Endothelial cell of umbilical vein (primary cell): ENCODE data around the gene USP30. TPM values are rescaled to one million over a fixed set of nuclear protein-coding genes. Genes with fewer than 3 reads are reported as not detected.

Source experiments
- BruUV-seq: library from RNA; stranded (reverse); fragments of 400-500 nt; replicated peaks from 2 replicates; lab custom pipeline; 2021; lab: Mats Ljungman, UMichigan
- CTCF ChIA-PET: fragments of 300-600, 350-600 bp; sonication (Branson Sonifier 250); formaldehyde crosslinking; loops from one replicate; lab custom pipeline; 2021; ENCODE audit warnings: antibody characterized with exemption, inconsistent platforms; lab: Charles Lee
- POLR2A ChIA-PET: fragments of 300-600, 350-600 bp; sonication (Branson Sonifier 250); formaldehyde crosslinking; loops from one replicate; lab custom pipeline; 2021; ENCODE audit warnings: antibody characterized with exemption, inconsistent platforms; lab: Charles Lee
- DNase-seq: peaks from one replicate; pipeline ENCODE4 v3.0.0-alpha.2; 2011; ENCODE audit warnings: low read depth, low spot score
- FAIRE-seq: peaks from 2 replicates; lab custom pipeline; 2011; peaks lifted over from hg19 to GRCh38; lab: Jason Lieb, UNC
- H2AFZ ChIP-seq: 2 replicates; pipeline ENCODE4 v1.6.0; 2012; ENCODE audit warnings: low read depth, low read length, control low read depth, inconsistent platforms
- H3K27ac ChIP-seq: 2 replicates; pipeline ENCODE4 v1.5.1; 2011; ENCODE audit warnings: low read depth, mild to moderate bottlenecking, control low read depth, low read length, moderate library complexity; ENCODE audit not compliant: insufficient read depth
- H3K27me3 ChIP-seq, 2 experiments: 2 replicates each; pipeline versions ENCODE4 v1.6.0 to v1.6.1; 2011; ENCODE audit warnings: low read length in 2 of 2, mixed read lengths in 1 of 2; ENCODE audit not compliant: control insufficient read depth in 2 of 2, insufficient read depth in 2 of 2
- H3K36me3 ChIP-seq, 2 experiments: 2 replicates in 1 of 2; 3 replicates in 1 of 2; pipeline ENCODE4 v1.5.1; 2011; ENCODE audit warnings: low read length in 2 of 2, mild to moderate bottlenecking in 1 of 2, moderate library complexity in 1 of 2; ENCODE audit not compliant: control insufficient read depth in 2 of 2, insufficient read depth in 2 of 2; ENCODE audit errors: extremely low read depth in 1 of 2
- H3K4me1 ChIP-seq: 3 replicates; pipeline ENCODE4 v1.5.1; 2011; ENCODE audit warnings: mild to moderate bottlenecking, low read length; ENCODE audit not compliant: control insufficient read depth, insufficient read depth; ENCODE audit errors: extremely low read depth
- H3K4me2 ChIP-seq: 2 replicates; pipeline ENCODE4 v1.6.1; 2011; ENCODE audit warnings: low read length, control low read depth, mixed read lengths; ENCODE audit not compliant: insufficient read depth
- H3K4me3 ChIP-seq, 3 experiments: fragments of 200-600 bp in 1 of 3; sonication (generic), shearing (Covaris generic) in 1 of 3; replicated peaks in 1 of 3; 2 replicates each; pipeline ENCODE4 v1.5.1; 2011 to 2016; ENCODE audit warnings: control low read depth in 3 of 3, low read length in 3 of 3, mild to moderate bottlenecking in 2 of 3, inconsistent platforms in 1 of 3, low read depth in 1 of 3, moderate library complexity in 1 of 3; ENCODE audit not compliant: insufficient read depth in 1 of 3
- H3K79me2 ChIP-seq: 2 replicates; pipeline ENCODE4 v1.6.0; 2012; ENCODE audit warnings: low read length, inconsistent platforms; ENCODE audit not compliant: control insufficient read depth, insufficient read depth
- H3K9ac ChIP-seq: replicated peaks from 2 replicates; pipeline ENCODE3; 2011; ENCODE audit warnings: low read length, control low read depth; ENCODE audit not compliant: insufficient read depth; ENCODE audit errors: extremely low read depth
- H3K9me1 ChIP-seq: replicated peaks from 3 replicates; pipeline ENCODE4 v1.6.0; 2011; ENCODE audit warnings: mild to moderate bottlenecking, low read length; ENCODE audit not compliant: control insufficient read depth, insufficient read depth; ENCODE audit errors: extremely low read depth
- H3K9me3 ChIP-seq: replicated peaks from 2 replicates; pipeline ENCODE4 v1.5.1; 2012; ENCODE audit warnings: low read length, inconsistent platforms; ENCODE audit not compliant: control insufficient read depth, insufficient read depth
- H4K20me1 ChIP-seq: replicated peaks from 2 replicates; pipeline ENCODE3; 2011; ENCODE audit warnings: mild to moderate bottlenecking, low read length; ENCODE audit not compliant: control insufficient read depth, insufficient read depth; ENCODE audit errors: extremely low read depth
- FOS ChIP-seq: IDR thresholded peaks from 2 replicates; pipeline ENCODE4 v1.6.1; 2011; ENCODE audit warnings: mild to moderate bottlenecking, low read length, moderate library complexity, borderline replicate concordance; ENCODE audit not compliant: insufficient read depth
- GATA2 ChIP-seq: IDR thresholded peaks from 2 replicates; pipeline ENCODE4 v1.7.0; 2011; ENCODE audit warnings: low read depth, mild to moderate bottlenecking, moderate library complexity, mixed read lengths, low read length; ENCODE audit not compliant: insufficient read length, insufficient read depth
- JUN ChIP-seq: IDR thresholded peaks from 2 replicates; pipeline ENCODE4 v1.6.1; 2011; ENCODE audit warnings: borderline replicate concordance, low read depth; ENCODE audit not compliant: insufficient read length, insufficient read depth
- MAX ChIP-seq: IDR thresholded peaks from 2 replicates; pipeline ENCODE4 v1.6.1; 2011; ENCODE audit not compliant: insufficient read depth, insufficient read length
- POLR2A ChIP-seq: IDR thresholded peaks from 2 replicates; pipeline ENCODE4 v1.6.1; 2012; ENCODE audit warnings: low read depth, mild to moderate bottlenecking, control low read depth, low read length
- POLR2AphosphoS5 ChIP-seq: IDR thresholded peaks from 2 replicates; pipeline ENCODE4 v1.6.1; 2012; ENCODE audit warnings: low read depth, mild to moderate bottlenecking, control low read depth, low read length, moderate library complexity; ENCODE audit not compliant: insufficient read depth
- dilution Hi-C: fragments of 300-500 bp; cut with MboI; formaldehyde crosslinking; loops from one replicate; pipeline ENCODE4 v1.15.0; 2019; ENCODE audit warnings: low sequenced_read_pairs; ENCODE audit not compliant: extremely low pct_ligation_motif_present
- intact Hi-C: fragments of 100-400 bp; cut with micrococcal nuclease; formaldehyde crosslinking; loops from one replicate; pipeline ENCODE4 v1.10.0; 2022
- polyA plus RNA-seq, 4 experiments: library from polyadenylated mRNA; depleted of rRNA in 3 of 4; stranded (reverse) in 3 of 4; unstranded in 1 of 4; fragments of >200 nt; gene quantifications; 2 replicates each; pipeline versions ENCODE4 v1.2.1 to v1.2.3, GENCODE V29; 2011 to 2012; ENCODE audit warnings: missing spikeins in 1 of 4
- total RNA-seq: library from RNA; stranded (reverse); gene quantifications from 2 replicates; pipeline ENCODE4 v1.2.3, GENCODE V29; 2021
- TF ChIP-seq, protein P1 (sequence below), 2 donors: IDR thresholded peaks; 1 replicate in 1 of 2; 2 replicates in 1 of 2; pipeline ENCODE4 v1.5.1; 2011; ENCODE audit warnings: low read length in 2 of 2, mild to moderate bottlenecking in 2 of 2, moderate library complexity in 2 of 2, control low read depth in 1 of 2, inconsistent platforms in 1 of 2, low read depth in 1 of 2; ENCODE audit not compliant: insufficient read depth in 1 of 2; ENCODE audit errors: extremely low read depth in 1 of 2

USP30 gene
- total and polyA plus RNA-seq, 2 donors (not counting 3 experiments of a cell fraction or from before 2014, with no cell fraction given) = 14.2 to 24.3 TPM

DNA sequence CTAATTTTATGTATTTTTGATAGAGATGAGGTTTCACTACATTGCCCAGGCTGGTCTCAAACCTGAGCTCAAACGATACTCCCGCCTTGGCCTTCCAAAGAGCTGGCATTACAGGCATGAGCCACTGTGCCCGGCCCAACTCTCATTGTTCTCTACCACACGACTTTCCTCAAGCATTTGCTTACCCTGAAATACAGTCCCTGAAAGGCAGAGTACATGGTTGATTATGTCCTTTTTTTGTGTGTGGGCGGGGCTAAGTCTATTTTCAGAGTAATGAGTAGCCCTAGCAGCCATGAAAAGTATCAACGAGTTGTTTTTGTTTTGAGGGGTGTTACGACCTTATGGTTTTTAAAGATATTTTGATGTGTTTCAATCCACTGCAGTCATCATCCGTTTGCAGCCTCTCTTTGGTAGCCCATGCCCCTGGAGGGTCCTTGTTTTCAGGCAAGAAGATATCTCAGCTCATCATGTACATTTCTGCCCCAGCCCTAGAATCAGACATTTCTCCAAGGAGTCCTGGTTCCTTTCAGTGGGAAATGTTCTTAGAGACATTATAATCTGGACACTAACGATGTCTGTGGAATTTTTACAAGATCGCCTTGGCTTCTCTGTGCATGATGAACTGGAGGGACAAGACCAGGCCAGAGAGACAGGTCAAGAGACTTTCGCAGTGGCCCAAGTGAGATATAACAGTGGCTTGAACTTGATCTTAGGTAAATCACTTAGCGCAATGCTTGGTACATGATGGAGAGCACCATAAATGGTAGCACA lies 72.7 kb downstream of the USP30 start:
- FAIRE-seq = no peak
- Histone ChIP-seq H2AFZ (no peak overlapping the region), H3K79me2 (no peaks in the 10 kb centered on the region), H3K9ac (no peak overlapping the region), H3K9me1 (no peaks in the 10 kb centered on the region), H3K9me3 (no peaks in the 10 kb centered on the region), H3K36me3 (no peaks in the 10 kb centered on the region), H3K4me3 (no peak overlapping the region), H3K4me2 (no peak overlapping the region), H3K27ac (no peak overlapping the region), H4K20me1 (no peaks in the 10 kb centered on the region), H3K27me3 (no peaks in the 10 kb centered on the region), H3K4me1 (no peaks in the 10 kb centered on the region)
- DNase-seq = no peak
- intact Hi-C loops (no loop called here), dilution Hi-C loops (no loop called here)
- TF ChIP-seq GATA2 (no peak), MAX (no peak), POLR2A (no peak), POLR2AphosphoS5 (no peak), JUN (no peak), FOS (no peak)
- TF ChIP-seq, protein P1, sequence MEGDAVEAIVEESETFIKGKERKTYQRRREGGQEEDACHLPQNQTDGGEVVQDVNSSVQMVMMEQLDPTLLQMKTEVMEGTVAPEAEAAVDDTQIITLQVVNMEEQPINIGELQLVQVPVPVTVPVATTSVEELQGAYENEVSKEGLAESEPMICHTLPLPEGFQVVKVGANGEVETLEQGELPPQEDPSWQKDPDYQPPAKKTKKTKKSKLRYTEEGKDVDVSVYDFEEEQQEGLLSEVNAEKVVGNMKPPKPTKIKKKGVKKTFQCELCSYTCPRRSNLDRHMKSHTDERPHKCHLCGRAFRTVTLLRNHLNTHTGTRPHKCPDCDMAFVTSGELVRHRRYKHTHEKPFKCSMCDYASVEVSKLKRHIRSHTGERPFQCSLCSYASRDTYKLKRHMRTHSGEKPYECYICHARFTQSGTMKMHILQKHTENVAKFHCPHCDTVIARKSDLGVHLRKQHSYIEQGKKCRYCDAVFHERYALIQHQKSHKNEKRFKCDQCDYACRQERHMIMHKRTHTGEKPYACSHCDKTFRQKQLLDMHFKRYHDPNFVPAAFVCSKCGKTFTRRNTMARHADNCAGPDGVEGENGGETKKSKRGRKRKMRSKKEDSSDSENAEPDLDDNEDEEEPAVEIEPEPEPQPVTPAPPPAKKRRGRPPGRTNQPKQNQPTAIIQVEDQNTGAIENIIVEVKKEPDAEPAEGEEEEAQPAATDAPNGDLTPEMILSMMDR (IDR thresholded peaks at IDR 0.05; ENCODE audit: extremely low read depth in 1 of 2, insufficient read depth in 1 of 2, low read depth in 1 of 2, low read length in 2 of 2) = no peak
- CTCF ChIA-PET = interaction anchor here (0.8 kb wide), 1 partner anchor 13 kb away, joined by 4 read pairs; no protein-coding TSS in a partner anchor
- no TSS peak for BruUV-seq
- POLR2A ChIA-PET = no interaction called here
